ENCODE data around the gene YJU2. TPM values are rescaled to one million over a fixed set of nuclear protein-coding genes. Genes with fewer than 3 reads are reported as not detected.

YJU2 gene
- total and polyA plus RNA-seq, 2 of the 13 experiments (the other 11 are each of a cell fraction or from before 2014, with no cell fraction given) = 9.3 to 17.9 TPM

- TF ChIP-seq NFKB2 (CRISPR knock-in tag; IDR thresholded peaks at IDR 0.05; ENCODE audit: borderline replicate concordance) = no peak
- TF ChIP-seq ZNF503 (CRISPR knock-in tag; IDR thresholded peaks at IDR 0.05) = 0 out of 2 replicates have a peak, but pooled peaks have one; percentile 31
- TF ChIP-seq LCORL (IDR thresholded peaks at IDR 0.05) = peak; percentile 77
- no peak; the same call in none of the 2 replicates for TF ChIP-seq LCORL (CRISPR knock-in tag; IDR thresholded peaks at IDR 0.05)
- no peak for TF ChIP-seq ATF7-NPFF (CRISPR knock-in tag; IDR thresholded peaks at IDR 0.05; ENCODE audit: low read depth)
- 0 out of 2 replicates have a peak, but pooled peaks have one; percentile 44 for TF ChIP-seq ZNF235 (CRISPR knock-in tag; IDR thresholded peaks at IDR 0.05; ENCODE audit: borderline replicate concordance)
- TF ChIP-seq TFDP2 (CRISPR knock-in tag; IDR thresholded peaks at IDR 0.05) = peak; percentile 69
- 0 out of 2 replicates have a peak, but pooled peaks have one; percentile 23 for TF ChIP-seq E2F1 (CRISPR knock-in tag; IDR thresholded peaks at IDR 0.05)
- TF ChIP-seq ARHGAP35 (CRISPR knock-in tag; IDR thresholded peaks at IDR 0.05; ENCODE audit: borderline replicate concordance) = no peak
- no peak for TF ChIP-seq MLX (CRISPR knock-in tag; IDR thresholded peaks at IDR 0.05)
- peak; percentile 83 for TF ChIP-seq CHD2 (IDR thresholded peaks at IDR 0.05; ENCODE audit: low read depth, low read length)
- TF ChIP-seq PTBP1 (IDR thresholded peaks at IDR 0.05; ENCODE audit: low read depth, low read length, poor library complexity, severe bottlenecking) = no peak
- no peak for TF ChIP-seq ZNF629 (CRISPR knock-in tag; conservative IDR thresholded peaks at IDR 0.05)
- peak; percentile 76; the same call in 1 of the 2 replicates for TF ChIP-seq KLF11 (CRISPR knock-in tag; IDR thresholded peaks at IDR 0.05)
- 0 out of 2 replicates have a peak, but pooled peaks have one; percentile 6 for TF ChIP-seq HOMEZ (CRISPR knock-in tag; IDR thresholded peaks at IDR 0.05; ENCODE audit: low read depth)
- TF ChIP-seq TEAD3 (CRISPR knock-in tag; optimal IDR thresholded peaks at IDR 0.05; ENCODE audit: borderline replicate concordance) = peak; percentile 49
- TF ChIP-seq ZNF317 (CRISPR knock-in tag; IDR thresholded peaks at IDR 0.05) = peak; percentile 67; the same call in 1 of the 2 replicates
- TF ChIP-seq ZNF282 (IDR thresholded peaks at IDR 0.05; ENCODE audit: partially characterized antibody) = no peak
- TF ChIP-seq CEBPZ (IDR thresholded peaks at IDR 0.05; ENCODE audit: low read length) = 0 out of 2 replicates have a peak, but pooled peaks have one; percentile 8
Measured at GRCh38 chr19:4246767-4247593, at the start of gene YJU2 (continued).
